ENCODE measurements around the gene DOCK1.

Gene DOCK1

DNA sequence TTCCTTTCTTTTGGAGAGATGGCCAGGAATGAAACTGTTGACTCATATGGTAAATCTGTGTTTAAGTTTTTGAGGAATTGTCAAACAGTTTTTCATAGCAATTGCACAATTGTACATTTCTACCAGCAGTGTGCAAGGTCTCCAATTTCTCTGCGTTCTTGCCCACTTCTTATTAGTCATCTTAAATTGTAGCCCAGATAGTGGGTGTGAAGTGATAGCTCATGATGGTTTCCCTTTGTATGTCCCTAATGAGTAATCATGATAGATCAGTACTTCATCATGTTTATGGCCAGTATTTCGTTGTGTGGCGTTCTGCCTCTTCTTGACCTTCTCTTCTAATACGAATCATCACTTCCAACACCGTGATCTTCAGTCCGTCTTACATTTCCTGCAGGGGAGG, 136.3 kb downstream of the DOCK1 start:
- DNase-seq = no peak

DNA sequence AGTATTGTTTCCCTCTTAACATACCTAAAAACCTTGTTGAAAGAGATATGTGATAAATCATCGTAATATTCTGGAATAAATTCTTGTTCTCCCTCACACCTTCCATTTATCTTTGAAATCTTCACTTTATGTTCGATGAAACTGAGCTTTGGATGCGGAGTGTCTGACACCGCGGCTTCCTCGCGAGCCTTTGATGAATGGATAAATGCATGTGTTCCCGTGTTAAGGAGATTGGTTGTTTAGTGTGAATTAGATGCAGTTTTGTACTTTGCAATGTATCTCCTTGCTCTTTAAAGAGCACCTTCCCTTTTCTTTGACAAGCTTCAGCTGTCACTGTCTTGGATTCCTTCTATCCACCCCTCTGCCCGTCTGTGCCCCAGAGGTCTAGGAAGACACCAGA, 138.1 kb downstream of the DOCK1 start:
- no peak for DNase-seq

DNA sequence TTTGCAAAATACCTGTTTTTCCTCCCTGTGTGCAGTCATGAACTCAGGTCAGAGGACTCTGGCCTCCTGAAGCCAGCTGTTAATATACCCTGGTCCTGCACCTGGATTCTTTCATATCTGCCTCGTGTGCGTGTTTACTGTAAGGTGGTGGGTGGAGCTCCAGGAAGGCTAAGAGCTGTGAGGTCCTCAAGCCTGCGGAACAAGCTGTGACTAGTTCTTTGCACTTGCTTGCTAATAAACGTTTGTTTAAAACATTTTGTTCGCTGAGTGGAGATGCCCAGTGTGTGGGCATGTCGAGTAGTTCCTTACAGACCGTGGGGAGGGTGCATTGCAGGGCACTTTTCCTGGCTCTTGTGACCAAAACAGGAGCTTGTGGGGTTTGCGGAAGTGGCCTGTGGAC, 139.0 kb downstream of the DOCK1 start:
- DNase-seq = no peak

DNA sequence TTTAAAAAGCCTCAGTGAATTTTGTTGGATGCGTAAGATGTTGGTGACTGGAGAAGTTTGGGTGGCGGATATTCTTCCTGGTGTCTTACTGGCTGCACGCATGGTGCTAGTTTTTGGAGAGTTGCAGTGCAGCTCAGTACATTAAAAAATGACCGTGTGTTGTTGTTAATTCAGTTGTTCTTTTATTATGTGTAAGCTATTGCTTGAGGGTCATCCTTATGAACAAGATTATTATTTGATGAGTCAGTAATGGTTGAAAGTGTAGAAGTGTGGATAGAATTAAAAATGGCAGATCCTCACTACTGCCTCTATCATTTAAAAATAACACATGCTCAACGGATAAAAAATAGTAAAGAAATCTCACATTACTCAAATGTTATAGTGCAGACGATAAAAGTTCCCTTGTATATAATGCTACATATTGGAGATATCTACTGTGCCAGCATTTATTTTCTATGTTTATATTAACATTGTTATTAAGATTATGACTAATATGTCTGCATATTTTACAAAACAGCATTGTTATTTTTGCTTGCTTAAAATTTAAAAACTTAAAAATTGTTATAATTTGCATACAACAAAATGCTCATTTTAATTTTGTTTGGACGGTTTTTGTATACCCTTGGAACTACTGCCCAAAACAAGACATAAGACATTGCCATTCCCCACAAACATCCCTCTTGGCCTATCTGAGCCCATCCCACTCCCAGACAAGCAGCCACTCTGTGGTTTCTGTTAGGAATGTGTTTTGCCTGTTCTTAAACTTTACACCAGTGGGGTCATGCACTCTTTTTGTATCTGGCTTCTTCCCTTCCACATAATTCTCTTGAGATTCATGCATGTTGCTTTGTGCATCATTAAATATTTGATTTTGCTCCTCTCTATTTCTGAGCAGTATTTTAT, 142.0 kb downstream of the DOCK1 start:
- DNase-seq = no peak

DNA sequence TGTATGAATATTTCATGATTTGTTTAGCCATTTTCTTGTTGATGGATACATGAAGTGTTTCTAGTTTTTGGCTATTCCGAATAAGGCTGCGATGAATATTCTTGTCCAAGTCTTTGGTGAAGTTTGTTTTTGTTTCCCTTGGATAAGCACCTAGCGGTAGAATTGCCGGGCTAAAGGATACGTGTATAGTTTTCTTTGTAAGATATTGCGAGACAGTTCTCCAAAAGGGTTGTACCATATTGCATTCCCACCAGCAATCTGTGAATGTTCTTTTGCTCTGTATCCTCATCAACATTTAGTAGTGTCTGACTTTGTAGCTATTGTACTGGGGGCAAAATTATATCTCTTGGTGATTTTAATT, 142.6 kb downstream of the DOCK1 start:
- DNase-seq = no peak

DNA sequence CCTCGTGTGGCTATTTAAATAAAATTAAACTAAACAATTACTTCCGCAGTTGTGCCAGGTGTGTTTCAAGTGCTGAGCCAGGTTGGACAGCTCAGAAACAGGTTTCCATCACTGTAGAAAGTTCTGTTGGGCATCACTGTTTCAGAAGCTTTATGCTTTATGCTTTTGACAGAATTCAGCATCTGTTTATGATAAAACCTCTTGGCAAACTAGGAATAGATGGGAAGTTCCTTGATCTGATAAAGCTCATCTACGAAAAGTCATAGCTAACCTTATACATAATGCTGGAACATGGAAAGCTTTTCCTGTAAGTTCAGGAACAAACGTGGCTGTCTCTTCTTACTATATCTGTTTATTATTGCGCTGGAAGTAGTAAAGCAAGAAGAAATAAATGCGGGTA, 143.4 kb downstream of the DOCK1 start:
- no peak for DNase-seq

DNA sequence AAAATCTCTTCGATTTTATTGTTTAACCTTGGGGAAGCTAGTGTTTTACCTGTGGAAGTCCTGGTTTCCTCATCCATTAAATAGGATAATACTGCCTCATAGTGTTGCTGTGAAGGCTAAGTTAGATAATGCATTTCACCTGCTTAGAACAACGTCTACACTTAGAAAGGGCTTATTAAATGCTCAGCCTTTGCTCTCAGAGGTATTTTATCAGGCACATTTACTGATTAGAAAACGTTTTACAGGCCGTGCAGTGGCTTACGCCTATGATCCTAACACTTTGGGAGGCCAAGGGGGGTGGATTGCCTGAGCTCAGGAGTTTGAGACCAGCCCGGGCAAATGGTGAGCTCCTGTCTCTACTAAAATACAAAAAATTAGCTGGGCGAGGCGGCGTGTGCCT, 146.8 kb downstream of the DOCK1 start:
- no peak for DNase-seq

DNA sequence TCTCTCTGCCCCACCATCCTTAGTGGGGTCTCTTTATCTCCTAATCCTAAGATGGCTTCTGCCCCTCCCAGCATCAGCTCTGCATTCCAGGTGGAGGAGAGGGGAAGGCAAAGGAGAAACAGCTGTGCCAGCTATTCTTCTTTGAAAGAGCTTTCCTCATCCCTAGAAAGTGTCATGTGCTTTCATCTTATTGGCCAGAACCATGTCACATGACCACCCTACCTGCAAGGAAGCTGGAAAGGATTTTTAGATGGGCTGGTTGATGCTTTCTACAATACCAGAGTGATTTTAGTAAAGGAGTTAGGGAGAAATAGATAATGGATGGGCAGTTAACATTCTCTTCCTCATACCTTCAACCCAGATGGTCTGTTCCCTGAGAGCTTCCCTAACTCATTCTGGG, 150.0 kb downstream of the DOCK1 start:
- no peak for DNase-seq

DNA sequence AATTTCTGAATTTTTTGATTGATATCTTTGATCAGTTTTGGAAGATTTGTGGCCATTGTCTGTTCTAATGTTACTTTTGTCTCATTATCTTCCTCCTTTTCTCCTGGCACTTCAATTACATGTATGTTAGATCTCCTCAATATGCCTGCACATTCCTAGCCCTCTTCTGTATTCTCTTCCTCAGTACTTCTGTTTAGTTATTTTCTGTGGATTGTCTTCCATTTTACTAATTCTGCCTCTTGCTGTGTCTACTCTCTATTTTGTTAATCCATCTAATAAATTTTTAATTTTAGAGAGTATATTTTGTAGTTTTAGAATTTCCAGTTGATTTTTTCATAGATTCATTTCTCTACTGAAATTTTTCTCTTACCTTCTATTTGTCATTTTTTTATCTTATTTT, 154.1 kb downstream of the DOCK1 start:
- DNase-seq = no peak

DNA sequence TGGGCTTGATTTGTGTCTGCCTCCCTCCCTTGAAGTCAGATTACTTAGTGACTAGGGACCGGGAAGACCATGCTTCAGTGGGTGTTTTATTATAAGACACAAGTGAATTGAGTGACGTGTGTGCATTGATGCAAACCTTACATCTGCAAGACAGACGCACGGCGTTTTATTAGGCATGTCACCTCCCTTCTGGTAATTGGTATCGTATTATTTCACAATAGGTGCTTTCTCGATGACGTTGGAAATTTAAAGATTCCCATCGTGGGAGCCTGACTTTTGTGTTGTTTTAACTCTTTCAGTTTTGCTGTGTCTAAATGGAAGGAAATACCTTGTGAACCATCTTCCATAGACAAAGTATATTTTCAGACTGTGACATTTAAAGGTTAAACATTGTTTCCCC, 158.5 kb downstream of the DOCK1 start:
- no peak for DNase-seq

DNA sequence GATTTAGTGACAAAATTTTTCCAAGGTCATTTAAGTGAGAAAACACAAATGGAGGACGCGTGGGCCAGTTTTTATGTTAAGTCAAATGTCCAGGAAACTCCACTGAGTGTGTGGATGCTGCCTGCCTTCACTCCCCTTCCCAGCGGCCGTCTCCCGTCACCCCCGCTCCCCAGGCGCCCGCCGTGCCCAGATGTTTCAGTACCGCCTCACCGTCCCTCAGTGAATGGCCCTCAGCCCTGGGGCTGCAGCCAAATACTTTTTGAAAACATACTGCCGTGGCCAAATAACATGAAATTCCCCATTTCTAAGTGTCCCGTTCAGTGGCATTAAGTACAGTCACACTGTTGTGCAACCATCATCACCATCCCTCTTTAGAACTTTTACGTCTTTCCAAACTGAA, 159.2 kb downstream of the DOCK1 start:
- no peak for DNase-seq

DNA sequence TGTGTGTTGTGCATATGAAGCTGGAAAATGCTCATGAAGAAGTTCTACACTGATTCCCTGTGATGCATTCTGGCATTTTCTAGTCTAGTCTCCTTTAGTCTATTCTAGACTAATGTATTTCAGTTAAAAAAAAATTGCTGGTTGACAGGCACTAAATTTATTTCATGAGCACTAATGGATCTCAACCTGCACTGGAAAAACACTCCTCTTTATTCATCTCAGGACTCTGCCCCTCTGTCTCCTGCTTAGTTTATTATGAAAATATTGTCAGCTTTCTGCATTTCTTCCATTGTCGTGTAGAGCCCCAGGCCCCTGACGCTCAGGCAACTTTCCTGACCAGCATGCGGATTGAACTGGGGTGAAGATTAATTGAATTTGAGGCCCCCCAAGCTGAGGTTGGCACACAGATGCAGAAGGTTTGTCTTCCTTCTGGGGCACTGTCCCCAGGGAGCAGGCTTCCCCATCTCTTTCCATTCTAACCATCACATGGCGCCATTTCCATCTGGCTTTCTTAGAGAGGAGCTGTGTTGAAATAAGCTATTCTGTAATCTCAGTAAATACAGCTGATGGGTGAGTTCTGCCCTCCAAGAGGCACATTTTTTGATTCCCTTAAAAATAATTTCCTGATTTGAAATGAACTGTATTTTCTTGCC, 162.4 kb downstream of the DOCK1 start:
- DNase-seq = no peak

DNA sequence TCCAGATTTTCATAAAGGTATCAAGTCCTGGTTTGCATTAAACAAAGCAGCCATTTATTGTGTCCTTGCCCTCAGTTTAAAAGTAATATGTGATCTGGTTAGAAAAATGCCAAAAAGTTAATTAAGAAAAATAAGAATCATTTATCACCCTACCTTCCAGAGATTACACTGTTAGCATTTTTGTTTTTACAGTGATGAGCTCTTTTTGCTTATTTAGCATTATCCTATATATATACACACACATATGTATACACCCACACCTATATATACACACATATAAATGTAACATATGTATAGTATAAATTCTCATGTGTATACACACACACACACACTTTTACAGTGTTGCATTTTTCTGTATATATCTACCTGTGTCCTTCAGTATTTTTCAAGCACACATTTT, 163.3 kb downstream of the DOCK1 start:
- DNase-seq = no peak

DNA sequence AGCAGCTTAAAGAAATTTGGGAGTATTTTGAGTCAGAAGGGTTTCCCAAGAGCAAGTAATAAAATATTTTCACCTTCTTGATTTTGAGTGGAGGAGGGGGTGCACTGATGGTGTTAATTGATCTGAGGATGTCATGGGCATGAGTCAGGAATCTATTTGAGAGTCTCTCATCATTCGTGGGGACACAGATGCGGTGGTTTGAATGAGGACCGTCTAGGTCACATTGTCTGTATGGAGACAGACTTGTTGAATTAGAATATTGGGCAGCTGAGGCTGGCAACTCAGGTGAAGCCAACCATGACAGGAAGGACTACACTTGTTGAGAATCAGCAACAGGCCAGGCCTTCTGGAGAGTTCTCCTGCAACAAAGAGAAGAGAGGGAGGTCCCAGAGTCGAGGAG, 164.2 kb downstream of the DOCK1 start:
- no peak for DNase-seq

DNA sequence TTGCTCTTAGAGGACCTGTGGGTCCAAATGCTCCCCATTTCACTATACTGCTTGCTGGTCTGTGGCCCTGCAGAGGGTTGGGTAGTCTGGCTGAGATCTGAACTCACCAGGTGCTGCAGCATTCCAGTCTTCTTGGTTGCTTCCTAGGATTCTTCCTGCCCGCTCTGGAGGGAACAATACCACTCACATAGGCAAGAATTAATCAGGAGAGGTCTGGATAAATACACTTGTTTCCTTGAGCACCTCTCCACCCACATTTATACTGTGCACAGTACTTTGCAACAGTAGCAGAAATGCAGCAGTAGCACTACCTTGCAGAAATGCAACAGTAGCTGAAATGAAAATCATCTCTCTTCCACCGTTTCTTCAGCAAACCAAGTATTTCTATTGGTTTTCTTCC, 165.9 kb downstream of the DOCK1 start:
- DNase-seq = no peak

DNA sequence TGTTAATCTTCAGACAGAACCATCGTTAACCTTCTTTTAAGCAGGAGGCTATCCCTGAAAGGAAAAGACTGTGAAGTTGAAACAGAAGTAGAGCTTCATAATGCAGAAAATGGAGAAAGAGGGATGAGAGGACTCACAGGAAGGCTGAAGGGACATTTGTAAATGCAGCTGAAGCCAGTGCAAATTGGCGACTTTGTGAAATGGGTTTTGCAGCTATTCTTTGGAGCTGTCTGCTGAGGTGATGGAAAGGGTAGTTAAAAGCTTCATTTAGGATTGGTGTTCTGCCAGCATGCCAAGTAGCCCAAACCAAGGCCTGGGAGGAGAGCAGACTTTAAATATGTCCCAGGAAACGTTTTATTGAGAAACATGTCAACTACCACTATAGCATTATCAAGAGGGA, 168.4 kb downstream of the DOCK1 start:
- DNase-seq = no peak

DNA sequence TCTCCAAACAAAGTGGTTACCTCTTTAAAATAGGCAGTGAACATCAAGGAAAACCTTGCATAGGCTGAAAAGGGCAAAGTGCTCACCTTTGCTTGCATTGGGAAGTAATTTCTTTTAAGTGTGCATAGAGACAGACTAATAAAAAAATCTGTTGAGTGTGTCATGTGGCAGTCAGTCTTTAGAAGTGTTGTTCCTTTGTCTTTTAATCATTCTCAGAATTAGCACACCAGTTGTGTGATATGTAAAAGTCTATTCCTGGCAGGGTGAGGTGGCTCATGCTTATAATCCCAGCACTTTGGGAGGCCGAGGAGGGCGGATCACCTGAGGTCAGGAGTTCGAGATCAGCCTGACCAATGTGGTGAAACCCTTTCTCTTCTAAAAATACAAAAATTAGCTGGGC, 174.2 kb downstream of the DOCK1 start:
- no peak for DNase-seq

DNA sequence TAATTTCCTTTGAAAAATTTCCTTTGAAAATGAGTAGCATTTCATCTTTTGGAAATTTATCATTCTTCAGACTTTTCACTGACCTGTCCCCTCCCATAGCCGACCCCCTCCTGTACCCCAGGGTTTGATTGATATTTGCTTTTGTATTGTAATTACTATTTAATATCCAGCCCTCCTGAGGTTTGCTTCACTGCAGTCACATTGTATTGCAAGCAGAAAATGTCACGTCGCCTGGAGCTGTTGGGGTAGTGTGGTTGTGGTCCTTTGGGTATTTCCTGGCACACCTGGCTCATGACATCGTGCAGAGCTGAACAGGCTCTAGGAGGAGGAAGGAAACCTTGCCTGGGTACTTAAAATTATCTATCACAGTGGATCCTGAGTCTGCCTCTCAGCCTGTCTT, 175.1 kb downstream of the DOCK1 start:
- DNase-seq = no peak

DNA sequence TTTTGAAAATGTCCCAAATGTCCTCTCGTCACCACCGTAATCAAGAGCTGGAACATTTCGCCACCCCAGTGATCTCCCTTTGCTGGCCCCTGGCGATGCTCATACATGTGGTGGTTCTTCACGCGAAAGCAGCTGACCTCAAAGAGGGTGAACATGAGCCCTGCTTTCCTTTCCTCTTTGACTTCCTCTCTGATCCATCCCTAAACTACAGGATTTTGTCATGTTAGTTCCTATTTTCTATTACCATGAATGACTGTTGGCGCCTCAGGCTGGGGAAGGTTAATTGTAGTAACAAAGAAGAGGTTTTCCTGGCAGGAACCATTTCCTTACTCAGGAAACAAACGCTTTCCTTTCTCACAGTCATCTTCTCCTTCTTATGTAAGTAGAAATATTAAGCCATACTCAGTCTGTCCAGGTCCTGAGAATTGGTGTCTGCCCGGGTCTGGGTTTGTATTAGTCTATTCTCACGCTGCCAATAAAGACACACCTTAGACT, 176.7 kb downstream of the DOCK1 start:
- no peak for DNase-seq

DNA sequence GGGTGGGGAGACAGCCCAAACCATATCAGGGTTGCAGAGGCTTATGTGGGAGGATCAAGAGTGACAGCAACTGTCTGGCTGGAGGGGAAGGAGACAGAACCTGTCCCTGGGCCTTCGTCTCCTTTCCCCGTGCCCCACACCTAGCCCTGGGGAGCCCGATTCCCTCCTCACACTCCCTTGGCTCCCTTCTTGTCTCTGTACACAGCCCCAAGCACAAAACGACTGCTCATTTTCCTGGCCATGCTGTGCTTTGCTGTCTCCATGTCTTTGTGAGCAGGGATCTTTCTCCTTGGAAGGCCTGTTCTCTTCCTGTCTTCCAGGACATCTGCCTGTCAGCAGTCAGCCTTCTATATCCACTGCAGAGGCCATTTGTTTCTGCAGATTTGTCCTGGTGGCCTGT, 177.4 kb downstream of the DOCK1 start:
- no peak for DNase-seq

DNA sequence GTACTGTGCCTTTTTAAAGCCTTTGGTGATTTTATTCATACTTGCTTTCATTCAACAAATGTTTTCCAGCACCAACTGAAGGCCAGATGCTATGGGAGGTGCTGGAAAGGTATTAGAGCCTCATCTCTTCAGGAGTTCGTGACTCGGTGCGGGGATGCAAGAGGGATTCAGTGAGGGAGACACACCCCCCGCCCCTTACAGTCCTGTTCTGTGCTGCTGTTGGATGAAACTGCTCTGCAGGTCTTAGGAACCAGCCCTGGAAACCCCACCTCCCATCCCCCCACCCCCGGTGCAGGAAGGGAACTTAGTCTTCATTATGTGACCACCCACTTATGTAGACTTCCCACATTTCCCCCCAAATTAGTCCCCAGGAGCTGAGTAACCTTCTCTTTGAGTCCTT, 180.7 kb downstream of the DOCK1 start:
- no peak for DNase-seq

DNA sequence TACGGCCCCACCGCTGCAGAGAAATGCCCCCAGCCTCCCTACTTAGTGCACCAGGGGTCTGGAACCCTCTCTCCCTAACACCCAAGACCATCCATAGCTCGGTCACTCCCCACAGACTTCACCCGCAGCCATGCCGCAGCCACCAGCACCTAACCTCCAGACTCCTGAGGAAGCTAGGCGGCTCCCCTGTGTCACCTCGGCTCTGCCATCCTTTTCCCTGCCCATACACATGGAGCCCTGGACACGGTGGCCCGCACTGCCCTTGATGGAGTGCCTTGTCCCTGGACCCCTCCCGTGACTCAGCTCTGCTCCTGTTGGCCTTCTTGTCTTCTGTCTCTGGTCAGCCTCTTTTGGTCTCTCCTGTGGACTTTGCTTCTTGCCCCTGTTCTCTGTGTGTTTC, 183.7 kb downstream of the DOCK1 start:
- DNase-seq = no peak

DNA sequence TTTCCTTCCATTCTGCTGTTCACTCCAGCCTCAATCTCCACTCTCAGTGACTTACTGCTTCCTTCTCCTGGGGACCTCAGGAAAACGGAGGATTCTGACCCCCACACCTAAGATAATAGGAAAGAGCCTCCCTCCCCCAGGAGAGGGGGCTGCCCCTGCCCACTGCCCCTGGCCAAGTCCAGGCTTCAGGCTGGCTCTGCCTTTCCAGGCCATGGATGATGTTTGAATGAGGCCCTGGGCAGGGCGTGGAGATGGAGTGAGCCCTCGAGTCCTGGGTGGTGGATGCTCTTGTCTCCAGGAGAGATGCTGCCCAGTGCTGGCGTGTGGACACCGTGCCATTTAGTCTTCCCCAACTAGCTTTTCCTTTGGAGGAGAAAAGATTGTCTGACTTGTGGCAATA, 184.2 kb downstream of the DOCK1 start:
- DNase-seq = no peak

DNA sequence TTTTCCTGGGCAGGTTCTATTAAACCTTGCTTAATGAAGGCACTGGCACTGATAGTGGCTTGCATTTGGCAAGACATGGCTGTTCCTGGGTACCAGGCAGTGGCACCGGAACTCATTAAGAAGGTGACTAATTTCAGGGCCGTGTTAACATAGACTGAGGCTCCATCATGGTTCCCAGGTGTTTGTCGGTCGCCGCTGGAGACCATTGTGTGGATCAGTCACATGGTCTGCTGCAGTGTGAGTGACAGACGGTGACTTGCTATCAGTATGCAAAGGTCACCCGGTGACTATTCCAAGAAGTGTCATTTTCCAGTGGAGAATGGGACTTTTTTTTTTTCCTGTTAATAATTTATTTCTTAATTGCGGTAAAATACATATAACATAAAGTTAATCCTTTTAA, 184.9 kb downstream of the DOCK1 start:
- no peak for DNase-seq

DNA sequence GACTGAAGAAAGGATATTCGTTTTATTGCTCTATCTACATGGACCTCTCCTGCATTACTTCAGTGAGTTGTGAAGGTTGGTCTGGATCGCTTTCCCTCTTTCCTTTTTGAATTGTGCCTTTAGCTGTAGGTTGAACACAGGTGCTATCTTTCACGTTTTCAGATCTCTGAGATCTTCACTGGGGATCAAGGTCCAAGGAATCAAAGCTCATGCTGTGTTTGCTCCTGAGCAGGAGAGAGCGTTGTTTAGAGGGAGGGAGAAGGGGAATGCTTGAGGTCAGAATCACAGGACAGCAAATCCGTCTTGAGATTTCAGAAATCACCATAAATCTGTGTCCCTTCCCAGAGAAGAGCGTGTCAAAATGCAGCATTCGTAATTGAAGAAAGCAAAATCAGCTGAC, 186.1 kb downstream of the DOCK1 start:
- DNase-seq = no peak
